ENCODE data around the gene HMGCS2.

HMGCS2 gene

GRCh38 chr1:119764220-119764619, 4.5 kb downstream of the HMGCS2 start:
- DNase-seq = no peak

GRCh38 chr1:119762953-119763352, 5.8 kb downstream of the HMGCS2 start:
- no peak for DNase-seq

- DNase-seq = no peak
Measured at GRCh38 chr1:119762409-119762808, 6.3 kb downstream of the HMGCS2 start.

- no peak for DNase-seq
Measured at GRCh38 chr1:119758584-119758983, 10.1 kb downstream of the HMGCS2 start.

- no peak for DNase-seq
Measured at GRCh38 chr1:119752592-119752991, 16.1 kb downstream of the HMGCS2 start.

- no peak for DNase-seq
Measured at GRCh38 chr1:119748040-119748439, 20.7 kb downstream of the HMGCS2 start.

GRCh38 chr1:119747451-119747850, 21.3 kb downstream of the HMGCS2 start:
- DNase-seq = no peak

GRCh38 chr1:119745034-119745433, 23.7 kb downstream of the HMGCS2 start:
- no peak for DNase-seq

GRCh38 chr1:119744598-119744942, 24.1 kb downstream of the HMGCS2 start:
- no peak for DNase-seq

GRCh38 chr1:119743776-119744597, 24.7 kb downstream of the HMGCS2 start:
- peak in 47 of 56 donors; percentile 21 to 81 (median 50) for DNase-seq

- peak in 3 of 56 donors; percentile 13 to 23 (median 20) for DNase-seq
Measured at GRCh38 chr1:119743308-119743707, 25.4 kb downstream of the HMGCS2 start.

GRCh38 chr1:119742677-119743076, 26.0 kb downstream of the HMGCS2 start:
- DNase-seq = no peak

- peak in 17 of 56 donors; percentile 11 to 52 (median 26) for DNase-seq
Measured at GRCh38 chr1:119742202-119742601, 26.5 kb downstream of the HMGCS2 start.

GRCh38 chr1:119740896-119741780, 27.6 kb downstream of the HMGCS2 start:
- DNase-seq = no peak

- DNase-seq = no peak
Measured at GRCh38 chr1:119740261-119740660, 28.4 kb downstream of the HMGCS2 start.

- DNase-seq = peak in 1 of 56 donors; percentile 17
Measured at GRCh38 chr1:119739150-119739549, 29.6 kb downstream of the HMGCS2 start.

GRCh38 chr1:119738100-119738720, 30.5 kb downstream of the HMGCS2 start:
- DNase-seq = no peak

GRCh38 chr1:119737040-119737682, 31.5 kb downstream of the HMGCS2 start:
- peak in 48 of 56 donors; percentile 15 to 79 (median 56) for DNase-seq

- no peak for DNase-seq
Measured at GRCh38 chr1:119736649-119737039, 32.1 kb downstream of the HMGCS2 start.

GRCh38 chr1:119735217-119735616, 33.5 kb downstream of the HMGCS2 start:
- peak in 29 of 56 donors; percentile 8 to 67 (median 35) for DNase-seq

- no peak for DNase-seq
Measured at GRCh38 chr1:119733754-119734153, 35.0 kb downstream of the HMGCS2 start.
